ENCODE measurements around the gene RXFP3. TPM values are rescaled to one million over a fixed set of nuclear protein-coding genes. Genes with fewer than 3 reads are reported as not detected.

Gene RXFP3
- total and polyA plus RNA-seq, 2 of the 8 experiments (the other 6 are each of a cell fraction or from before 2014, with no cell fraction given): 0.15 TPM; not detected in 1

GRCh38 chr5:33929925-33930690, 6.1 kb upstream of the RXFP3 start (continued):
- no peak for TF ChIP-seq CEBPB (IDR thresholded peaks at IDR 0.05; ENCODE audit: low read depth, low read length)
- TF ChIP-seq BRCA1 (IDR thresholded peaks at IDR 0.05; ENCODE audit: low read depth, low read length): no peak
- no peak for TF ChIP-seq EGR1 (IDR thresholded peaks at IDR 0.05; ENCODE audit: borderline replicate concordance, low read depth, low read length)
- no peak for TF ChIP-seq NANOG (IDR thresholded peaks at IDR 0.05; ENCODE audit: insufficient read depth, low read depth, low read length, poor library complexity, severe bottlenecking)
- TF ChIP-seq MAFK (IDR thresholded peaks at IDR 0.05; ENCODE audit: low read depth, low read length): no peak
- TF ChIP-seq ASH2L (IDR thresholded peaks at IDR 0.05; ENCODE audit: low read length): no peak
- TF ChIP-seq SP1 (IDR thresholded peaks at IDR 0.05; ENCODE audit: low read depth, low read length): no peak
- TF ChIP-seq JUN (IDR thresholded peaks at IDR 0.05; ENCODE audit: low read depth, low read length): no peak
- TF ChIP-seq TBP (IDR thresholded peaks at IDR 0.05; ENCODE audit: low read depth, low read length): no peak
- no peak for TF ChIP-seq TAF7 (optimal IDR thresholded peaks at IDR 0.05; ENCODE audit: borderline replicate concordance, low read depth, low read length)
- no peak for TF ChIP-seq MAX (IDR thresholded peaks at IDR 0.05)
